ENCODE data around the gene PCBP4. TPM values are rescaled to one million over a fixed set of nuclear protein-coding genes. Genes with fewer than 3 reads are reported as not detected.

PCBP4 gene
- 10 to 100 TPM; 15.7 to 41.3 (median 35.6) TPM for total RNA-seq
- 100 to 1,000 TPM in 1 of 3 donors, 10 to 100 TPM in 2; 10.7 to 234 (median 87.3) TPM for polyA plus RNA-seq
- long read RNA-seq, donor 1, result 0 reads
- long read RNA-seq, donor 2, result 0 reads
- long read RNA-seq, donor 3, result 0 reads
- long read RNA-seq, donor 4, partial matches to known transcripts, result 0 of 7 reads
- long read RNA-seq, donor 4, other reads (novel, unspliced or antisense), result 3 of 7 reads
- long read RNA-seq, donor 5, transcript PCBP4-202 (13 exons, 2,015 nt), result major isoform, 12 of 55 reads
- long read RNA-seq, donor 5, partial matches to known transcripts, result 2 of 55 reads
- long read RNA-seq, donor 5, other reads (novel, unspliced or antisense), result 37 of 55 reads
- long read RNA-seq, donor 6, partial matches to known transcripts, result 1 of 12 reads
- long read RNA-seq, donor 6, other reads (novel, unspliced or antisense), result 7 of 12 reads
- long read RNA-seq, donor 7, result 0 reads
- long read RNA-seq, donor 8, result 0 reads
- long read RNA-seq, donor 9, result 0 reads
- long read RNA-seq, donor 10, result 0 reads

- Histone ChIP-seq H3K9me3 (replicated peaks in 1 of 3) (no peaks in the 10 kb centered on the region), H3K4me1 (replicated peaks in 1 of 2) (peaks cover 22 to 43% of the 10 kb centered on the region in 2 donors), H3K36me3 (replicated peaks in 1 of 2) (no peaks in the 10 kb centered on the region), H3K4me3 (peak within 1 kb of the TSS in 3 of 4 donors; percentile 33 to 97 (median 45)), H3K27ac (peak within 1 kb of the TSS; percentile 54 to 97 (median 83)), H3K27me3 (no peaks in the 10 kb centered on the region)
- no peak for TF ChIP-seq CTCF (IDR thresholded peaks at IDR 0.05)
- peak; percentile 45 to 75 for TF ChIP-seq POLR2A (IDR thresholded peaks at IDR 0.05)
- intact Hi-C loops (cut with DNase I), result no loop called here
- DNase-seq, result peak; percentile 75 to 86 (median 84)
- 1% methylated on average over 50 to 73 of the region's 90 CpGs; no CpG with 5 or more reads in 2 of the 4 donors for WGBS, 4 donors
Measured at GRCh38 chr3:51967384-51968169, at the start of gene PCBP4. PCBP4 (minus strand) TSS chr3:51967454; CDS start chr3:51961240, 6,214 bp downstream.

- TF ChIP-seq POLR2A (IDR thresholded peaks at IDR 0.05) (no peak), CTCF (IDR thresholded peaks at IDR 0.05) (no peak)
- peaks cover 0 to 14% of the 10 kb centered on the region in 2 donors for H3K4me1 ChIP-seq (replicated peaks in 1 of 2)
- no peak overlapping the region for H3K4me3 ChIP-seq
- intact Hi-C loops (cut with DNase I), result loop anchor here in 1 of 2 donors (5.0 kb wide), 1 partner anchor 37 kb away; no protein-coding TSS in a partner anchor
- H3K9me3 ChIP-seq (replicated peaks in 1 of 3), result no peaks in the 10 kb centered on the region
- H3K27me3 ChIP-seq, result no peaks in the 10 kb centered on the region
- H3K36me3 ChIP-seq (replicated peaks in 1 of 2), result no peaks in the 10 kb centered on the region
- peak overlapping the region in 2 of 5 donors; percentile 22 to 49 for H3K27ac ChIP-seq
- 72 to 84% (median 82%) methylated on average over 6 to 13 of the region's 13 CpGs for WGBS, 4 donors
- no peak for DNase-seq
Measured at GRCh38 chr3:52015438-52016228, 48.4 kb upstream of the PCBP4 start.

GRCh38 chr3:52014613-52015012, 47.4 kb upstream of the PCBP4 start:
- peaks cover 0 to 11% of the 10 kb centered on the region in 2 donors for H3K4me1 ChIP-seq (replicated peaks in 1 of 2)
- DNase-seq, result peak in 1 of 7 donors; percentile 26
- H3K9me3 ChIP-seq (replicated peaks in 1 of 3), result no peaks in the 10 kb centered on the region
- H3K4me3 ChIP-seq, result no peak overlapping the region
- peak overlapping the region in 1 of 5 donors; percentile 22 for H3K27ac ChIP-seq
- no peaks in the 10 kb centered on the region for H3K36me3 ChIP-seq (replicated peaks in 1 of 2)
- intact Hi-C loops (cut with DNase I), result loop anchor here in 1 of 2 donors (5.0 kb wide), 1 partner anchor 38 kb away; no protein-coding TSS in a partner anchor
- WGBS, 4 donors, result 72 to 87% (median 82%) methylated on average over 5 to 8 of the region's 8 CpGs
- no peaks in the 10 kb centered on the region for H3K27me3 ChIP-seq
- no peak for TF ChIP-seq POLR2A (IDR thresholded peaks at IDR 0.05)
- peak in 2 of 6 experiments; percentile 21 to 24 for TF ChIP-seq CTCF (IDR thresholded peaks at IDR 0.05)

Measured in adrenal gland (tissue), 19 donors.